RWPE1 (cell line): ENCODE data around the gene BTNL9.

ENCODE experiments used
- CTCF ChIA-PET: fragments of 350-600 bp; sonication (Branson Sonifier 250); formaldehyde crosslinking; extraction: SDS; loops from one replicate; lab custom pipeline; 2021; lab: Yijun Ruan, JAX
- POLR2A ChIA-PET: fragments of 400-600 bp; formaldehyde crosslinking; extraction: SDS; loops from one replicate; lab custom pipeline; 2020; ENCODE audit warnings: antibody characterized with exemption; ENCODE audit not compliant: low non-redundant PET; lab: Yijun Ruan, JAX
- DNase-seq: peaks from one replicate; pipeline ENCODE4 v3.0.0; 2012; ENCODE audit warnings: low spot score
- H3K27ac ChIP-seq: fragments of 450-650 bp; 2 replicates; pipeline ENCODE4 v1.5.1; 2017
- TF ChIP-seq, protein P1 (sequence below): fragments of 450-650 bp; conservative IDR thresholded peaks from 2 replicates; pipeline ENCODE4 v1.5.1; 2017; ENCODE audit warnings: low read depth, mild to moderate bottlenecking

Gene BTNL9

DNA sequence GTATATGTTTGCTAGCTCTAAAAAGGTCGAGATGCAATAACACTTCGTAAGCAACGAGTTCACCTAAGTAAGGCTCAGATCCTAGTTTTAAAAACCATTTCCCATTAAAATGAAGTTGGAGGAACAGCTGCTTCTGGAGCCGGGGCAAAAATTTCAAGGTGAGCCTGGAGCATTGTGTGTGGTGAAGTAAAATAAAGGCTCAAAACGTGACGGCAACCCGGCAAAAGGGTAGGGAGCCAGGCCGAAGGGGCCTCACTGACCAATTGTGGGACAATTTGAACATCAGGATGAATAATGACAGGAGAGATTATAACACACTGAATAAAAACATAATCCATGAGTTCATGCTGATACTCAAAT is 20.1 kb downstream of the BTNL9 start:
- H3K27ac ChIP-seq, result no peak overlapping the region
- ChIA-PET CTCF (no interaction called here), POLR2A (no interaction called here)
- DNase-seq, result no peak
- TF ChIP-seq, protein P1, sequence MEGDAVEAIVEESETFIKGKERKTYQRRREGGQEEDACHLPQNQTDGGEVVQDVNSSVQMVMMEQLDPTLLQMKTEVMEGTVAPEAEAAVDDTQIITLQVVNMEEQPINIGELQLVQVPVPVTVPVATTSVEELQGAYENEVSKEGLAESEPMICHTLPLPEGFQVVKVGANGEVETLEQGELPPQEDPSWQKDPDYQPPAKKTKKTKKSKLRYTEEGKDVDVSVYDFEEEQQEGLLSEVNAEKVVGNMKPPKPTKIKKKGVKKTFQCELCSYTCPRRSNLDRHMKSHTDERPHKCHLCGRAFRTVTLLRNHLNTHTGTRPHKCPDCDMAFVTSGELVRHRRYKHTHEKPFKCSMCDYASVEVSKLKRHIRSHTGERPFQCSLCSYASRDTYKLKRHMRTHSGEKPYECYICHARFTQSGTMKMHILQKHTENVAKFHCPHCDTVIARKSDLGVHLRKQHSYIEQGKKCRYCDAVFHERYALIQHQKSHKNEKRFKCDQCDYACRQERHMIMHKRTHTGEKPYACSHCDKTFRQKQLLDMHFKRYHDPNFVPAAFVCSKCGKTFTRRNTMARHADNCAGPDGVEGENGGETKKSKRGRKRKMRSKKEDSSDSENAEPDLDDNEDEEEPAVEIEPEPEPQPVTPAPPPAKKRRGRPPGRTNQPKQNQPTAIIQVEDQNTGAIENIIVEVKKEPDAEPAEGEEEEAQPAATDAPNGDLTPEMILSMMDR, result no peak

- CTCF ChIA-PET, result no interaction called here
- TF ChIP-seq, protein P1, result no peak
- no peak overlapping the region for H3K27ac ChIP-seq
- POLR2A ChIA-PET, result no interaction called here
- DNase-seq, result no peak
These were observed 20.9 kb downstream of the BTNL9 start for GRCh38 chr5:181060924-181061323.

GRCh38 chr5:181061645-181062044 is 21.6 kb downstream of the BTNL9 start:
- ChIA-PET CTCF (interaction anchor here (0.7 kb wide), 1 partner anchor 246 kb away, joined by 3 read pairs; no protein-coding TSS in a partner anchor), POLR2A (no interaction called here)
- DNase-seq, result no peak
- TF ChIP-seq, protein P1, result no peak
- no peak overlapping the region for H3K27ac ChIP-seq

DNA sequence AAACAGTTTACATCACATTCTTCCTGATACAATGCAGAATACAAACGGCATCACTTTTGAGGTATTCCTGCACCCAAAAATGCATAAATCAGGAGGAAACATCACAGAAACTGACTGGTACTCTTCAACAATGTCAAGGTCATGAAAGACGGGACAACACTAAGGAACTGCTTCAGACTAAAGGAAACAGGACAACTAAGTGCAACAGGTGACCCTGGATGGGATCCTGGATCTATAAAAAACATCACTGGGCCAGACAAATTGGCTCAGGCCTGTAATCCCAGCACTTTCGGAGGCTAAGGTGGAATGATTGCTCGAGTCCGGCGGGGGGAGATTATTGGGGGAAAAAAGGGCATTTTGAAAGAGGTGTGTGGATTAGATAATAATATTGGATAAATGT is 22.6 kb downstream of the BTNL9 start:
- no peak for DNase-seq
- POLR2A ChIA-PET, result no interaction called here
- CTCF ChIA-PET, result no interaction called here
- H3K27ac ChIP-seq, result no peak overlapping the region
- TF ChIP-seq, protein P1, result no peak

DNA sequence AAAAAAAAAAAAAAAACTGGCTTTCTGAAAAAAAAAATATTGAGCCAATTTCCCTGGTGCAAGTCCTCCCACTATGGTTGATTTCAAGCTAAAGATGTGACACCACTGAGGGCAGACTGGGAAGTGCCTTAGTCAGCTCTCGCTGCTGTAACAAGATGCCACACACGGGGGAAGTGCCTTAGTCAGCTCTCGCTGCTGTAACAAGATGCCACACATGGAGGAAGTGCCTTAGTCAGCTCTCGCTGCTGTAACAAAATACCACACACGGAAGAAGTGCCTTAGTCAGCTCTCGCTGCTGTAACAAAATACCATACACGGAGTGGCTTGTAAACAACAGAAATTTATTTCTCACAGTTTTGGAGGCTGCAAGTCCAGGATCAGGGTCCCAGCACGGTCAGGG is 23.4 kb downstream of the BTNL9 start:
- ChIA-PET POLR2A (no interaction called here), CTCF (no interaction called here)
- no peak overlapping the region for H3K27ac ChIP-seq
- DNase-seq, result no peak
- TF ChIP-seq, protein P1, result no peak

- no peak for DNase-seq
- ChIA-PET POLR2A (no interaction called here), CTCF (interaction anchor here (1.0 kb wide), 1 partner anchor 120 kb away, joined by 4 read pairs; no protein-coding TSS in a partner anchor)
- TF ChIP-seq, protein P1, result no peak
- no peak overlapping the region for H3K27ac ChIP-seq
These were observed 24.9 kb downstream of the BTNL9 start for GRCh38 chr5:181064987-181065386.
